NCI-H748 treated with DMSO at 0.1 percent for 48 hours (cell line): Measurements from ENCODE around the gene BMPER.
A peak's percentile ranks its signal among the peaks of the same experiment; 100 is the strongest.

Source experiments
- DNase-seq: peaks from one replicate; lab custom pipeline; 2025; lab: John Stamatoyannopoulos, UW

The BMPER gene

DNA sequence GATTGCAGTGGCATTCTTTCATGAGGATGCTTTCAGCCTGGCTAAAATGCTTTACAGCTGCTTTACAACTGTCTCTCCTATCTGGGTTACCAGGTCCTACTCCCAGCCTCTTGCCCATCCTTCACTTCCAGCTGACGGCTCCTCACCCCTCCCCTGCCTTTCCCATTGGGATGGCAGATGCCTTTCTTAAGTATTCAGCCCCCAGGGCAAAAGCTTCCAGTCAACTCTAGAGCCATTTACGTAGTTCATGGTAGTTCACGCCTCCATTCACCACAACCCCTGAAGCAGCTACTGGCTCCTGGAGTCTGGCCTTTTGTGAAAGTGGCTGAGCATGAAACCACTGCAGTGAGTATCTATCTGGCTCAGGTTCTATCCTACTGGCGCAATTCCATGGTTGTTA lies 17.2 kb upstream of the BMPER start:
- no peak for DNase-seq

DNA sequence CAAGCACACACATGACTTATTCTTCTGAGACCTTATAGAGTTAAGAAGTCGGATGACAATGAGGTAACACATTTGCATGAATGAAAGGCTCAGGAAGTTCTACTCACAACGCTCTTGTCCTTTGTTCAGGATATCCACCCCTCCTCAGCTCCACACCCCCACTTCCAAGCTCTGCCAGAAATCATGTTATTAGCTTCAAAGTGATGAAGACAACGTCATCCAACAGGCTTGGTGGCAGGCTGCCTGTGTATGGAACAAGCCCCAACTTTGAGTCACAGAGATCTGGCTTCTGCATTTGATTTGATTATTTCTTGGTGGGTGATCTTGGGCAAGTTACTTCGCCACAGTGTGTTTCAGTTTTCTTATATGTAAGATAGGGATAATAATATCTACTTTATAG lies 12.4 kb upstream of the BMPER start:
- no peak for DNase-seq

DNA sequence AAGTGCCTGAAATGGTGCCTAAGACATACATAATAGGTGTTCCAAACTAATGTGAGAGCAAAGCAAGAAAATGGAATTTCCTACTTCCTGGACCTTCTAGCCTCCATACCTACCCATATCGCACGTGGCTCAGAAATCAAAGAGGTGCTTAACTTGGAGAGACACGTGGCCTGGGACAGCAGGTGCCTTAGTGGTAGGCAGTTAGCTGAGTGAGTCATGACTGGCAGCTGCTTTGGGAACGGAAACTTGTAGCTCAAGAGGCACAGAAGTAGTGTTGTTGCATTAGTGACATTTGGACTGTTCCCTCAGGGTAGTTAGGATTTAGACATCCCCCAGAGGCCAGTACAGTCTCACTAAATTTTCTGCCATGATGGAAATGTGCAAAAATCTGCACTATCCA lies 12.0 kb upstream of the BMPER start:
- no peak for DNase-seq

DNA sequence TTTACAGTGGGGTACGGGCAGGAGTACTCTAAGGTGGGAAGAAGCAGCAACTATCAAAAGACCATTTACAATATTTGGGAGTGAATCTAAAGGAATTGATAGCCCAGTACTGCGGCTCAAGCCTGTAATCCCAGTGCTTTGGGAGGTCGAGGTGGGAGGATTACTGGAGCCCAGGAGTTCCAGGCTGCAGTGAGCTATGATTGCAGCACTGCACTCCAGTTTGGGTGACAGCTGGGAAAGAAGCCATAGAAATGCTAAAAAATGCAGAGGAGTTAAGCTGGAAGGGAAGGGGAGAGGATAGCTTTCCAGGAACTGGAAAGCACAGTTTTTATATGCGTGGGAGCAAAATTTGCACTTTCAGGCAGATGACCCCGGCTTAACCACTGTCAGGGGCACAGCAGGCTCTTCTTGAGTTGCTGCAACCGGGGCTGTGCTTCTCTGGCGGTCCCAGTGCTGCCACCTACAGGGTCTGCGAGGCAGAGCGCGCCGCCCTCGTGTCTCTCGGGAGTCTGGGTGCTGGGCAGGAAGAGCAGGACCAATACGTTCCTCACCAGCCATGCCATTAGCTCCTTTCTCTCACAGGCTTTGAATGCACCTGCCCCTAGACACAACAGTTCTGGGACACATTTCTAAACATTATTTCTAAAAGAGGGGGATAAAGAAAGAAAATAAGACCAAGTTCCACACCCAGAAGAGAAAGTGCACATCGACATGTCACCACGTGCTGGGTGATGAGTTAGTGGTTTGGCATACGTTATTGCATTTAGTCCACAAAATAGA lies 10.1 kb upstream of the BMPER start:
- peak; percentile 41 for DNase-seq

DNA sequence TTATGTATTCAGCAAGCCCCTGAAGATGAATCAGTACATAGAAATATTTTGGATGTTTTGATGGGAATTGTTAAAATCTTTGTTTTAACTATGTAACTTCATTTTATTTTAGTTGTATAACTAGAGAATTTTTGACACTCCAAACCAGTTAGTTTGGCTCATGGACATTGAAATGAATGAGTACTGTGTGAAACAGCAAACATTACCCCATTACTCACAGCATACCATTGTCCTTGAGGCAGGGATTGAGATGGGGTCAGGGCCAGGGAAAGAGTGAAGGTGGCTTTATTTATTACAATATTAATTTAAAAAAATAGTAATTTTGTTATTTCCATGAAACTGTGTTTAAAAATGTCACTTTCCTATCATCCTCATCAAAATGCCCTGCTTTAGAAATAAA lies 4.8 kb upstream of the BMPER start:
- DNase-seq: no peak

DNA sequence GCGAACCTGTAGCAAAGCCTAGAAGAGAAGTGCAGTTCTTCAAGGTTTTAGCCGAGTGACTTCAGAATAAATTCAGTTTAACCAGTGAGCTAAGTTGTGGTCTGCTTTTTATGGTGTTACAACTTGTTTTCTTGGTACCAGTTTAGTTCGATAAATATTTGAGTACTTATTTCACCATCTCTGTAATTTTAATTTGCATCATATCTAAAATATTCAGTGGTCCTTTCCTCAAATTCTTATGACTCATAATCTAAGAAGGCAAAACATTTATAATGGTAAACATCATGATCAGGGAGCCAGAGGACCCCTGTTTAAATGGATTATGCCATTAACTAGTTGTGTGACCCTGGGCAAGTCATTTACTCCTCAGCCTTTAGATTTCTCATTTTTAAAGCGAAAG lies 4.1 kb upstream of the BMPER start:
- DNase-seq: no peak

DNA sequence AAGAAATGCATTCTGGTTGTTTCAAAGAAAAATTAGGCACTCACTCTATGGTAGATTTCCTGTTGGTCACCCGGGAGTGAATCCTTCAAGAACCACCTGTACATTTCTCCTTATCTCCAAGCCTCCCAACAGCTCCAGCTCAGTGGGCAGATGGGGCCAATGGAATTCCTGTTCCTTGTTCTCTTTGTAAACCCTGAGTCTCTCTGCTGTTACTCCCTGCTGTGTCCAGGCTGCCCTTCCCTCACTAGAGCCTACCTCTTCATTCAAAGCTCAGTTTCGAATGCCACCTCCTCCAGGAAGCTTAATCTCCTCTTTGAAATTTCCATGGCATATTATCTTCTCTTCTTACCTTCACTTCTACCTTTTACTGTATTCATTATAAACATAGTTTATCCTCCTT lies 3.5 kb upstream of the BMPER start:
- no peak for DNase-seq

DNA sequence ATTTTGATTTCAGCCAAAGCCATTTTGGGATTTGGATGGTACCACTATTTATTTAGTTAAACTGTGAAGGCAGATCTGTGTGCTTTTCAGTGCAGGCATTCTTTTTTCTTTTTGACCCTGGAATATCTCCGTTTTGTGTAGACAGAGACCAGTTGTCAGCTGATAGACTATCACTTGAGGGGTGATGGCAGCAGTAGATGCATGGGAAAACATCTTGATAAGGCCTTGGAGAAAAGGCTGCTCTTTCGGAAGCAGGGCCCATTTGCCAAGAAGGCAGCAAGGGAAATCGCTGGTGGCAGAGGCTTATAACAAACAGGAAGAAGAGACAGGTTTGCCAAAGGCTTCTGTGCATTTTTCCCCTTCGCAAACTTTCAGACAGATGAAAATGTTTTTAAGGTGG lies 2.6 kb upstream of the BMPER start:
- DNase-seq: no peak

DNA sequence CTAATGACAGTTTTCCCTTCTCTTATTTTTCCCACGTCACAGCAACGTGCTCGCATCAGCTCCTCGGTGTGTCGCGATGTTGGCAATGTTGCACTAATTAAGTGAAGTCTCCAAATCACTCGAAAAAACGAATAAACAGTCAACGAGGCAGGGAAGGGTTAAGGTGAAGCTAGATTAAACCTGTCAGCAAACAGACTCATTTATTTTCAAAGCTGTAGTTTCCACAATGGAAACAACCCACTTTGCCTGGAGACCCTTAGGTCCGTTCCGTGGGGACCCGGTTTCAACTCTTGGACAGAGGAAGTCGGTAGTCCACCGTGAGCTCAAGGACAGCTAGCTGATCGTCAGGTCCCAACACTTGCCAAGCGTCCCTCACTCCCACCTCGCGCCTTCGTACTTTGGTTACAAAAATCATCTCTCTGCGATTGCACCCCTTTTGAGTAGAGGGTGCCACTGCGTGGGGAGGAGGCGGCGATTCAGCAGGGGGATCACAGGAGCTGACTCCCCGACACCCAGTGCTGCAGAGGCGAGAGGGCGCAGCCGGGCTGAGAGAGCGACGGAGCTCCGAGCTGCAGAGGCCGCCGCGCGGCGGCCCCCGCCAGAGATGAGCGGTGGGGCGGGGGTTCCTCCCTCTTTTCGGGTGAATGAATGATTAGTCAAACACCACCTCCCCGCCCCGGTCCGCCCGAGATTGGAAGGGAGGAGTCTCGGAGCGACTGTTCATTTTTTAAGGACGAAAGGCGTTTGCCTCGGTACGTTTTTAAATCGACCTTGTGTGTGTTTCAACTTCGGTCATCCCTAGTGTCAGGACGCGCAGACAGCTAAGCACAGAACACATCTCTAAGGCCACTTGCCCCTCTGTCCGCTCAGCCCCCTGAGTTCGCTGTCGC lies 1.3 kb upstream of the BMPER start:
- DNase-seq: no peak

DNA sequence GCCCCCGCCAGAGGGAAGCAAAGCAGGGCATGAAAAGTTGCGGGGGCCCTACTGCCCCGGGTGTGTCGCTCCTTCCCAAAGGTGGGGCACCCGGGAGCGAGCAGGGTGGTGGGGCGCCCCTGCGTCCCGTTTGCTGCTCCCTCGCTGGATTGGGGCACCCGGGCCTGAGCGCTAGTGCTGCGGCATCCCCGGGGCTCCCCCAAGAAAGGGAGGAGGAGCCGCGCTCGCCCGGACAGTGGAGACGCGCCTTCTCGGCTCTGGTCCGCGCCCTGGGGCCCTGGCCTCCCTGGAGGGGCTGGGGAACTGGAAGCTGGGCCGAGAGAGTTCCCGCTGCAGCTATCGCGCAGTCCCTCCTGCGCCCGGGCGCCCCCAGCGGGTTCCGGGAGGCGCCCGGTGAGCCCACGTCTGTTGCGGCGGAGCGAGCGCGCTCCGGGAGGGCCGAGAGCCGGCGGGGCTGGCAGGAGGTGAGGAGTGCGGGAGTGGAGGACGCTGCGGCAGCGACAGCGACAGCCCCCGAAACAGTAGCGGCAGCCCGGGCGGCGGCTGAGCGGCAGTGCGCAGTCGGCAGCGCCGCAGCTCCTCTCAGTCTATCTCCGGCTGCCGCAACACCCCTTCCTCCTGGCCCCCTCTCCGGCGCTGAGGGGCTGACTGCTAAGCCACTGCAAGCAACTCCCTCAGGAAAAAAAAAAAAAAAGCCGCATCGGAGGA lies 504 bp upstream of the BMPER start:
- DNase-seq: no peak

DNA sequence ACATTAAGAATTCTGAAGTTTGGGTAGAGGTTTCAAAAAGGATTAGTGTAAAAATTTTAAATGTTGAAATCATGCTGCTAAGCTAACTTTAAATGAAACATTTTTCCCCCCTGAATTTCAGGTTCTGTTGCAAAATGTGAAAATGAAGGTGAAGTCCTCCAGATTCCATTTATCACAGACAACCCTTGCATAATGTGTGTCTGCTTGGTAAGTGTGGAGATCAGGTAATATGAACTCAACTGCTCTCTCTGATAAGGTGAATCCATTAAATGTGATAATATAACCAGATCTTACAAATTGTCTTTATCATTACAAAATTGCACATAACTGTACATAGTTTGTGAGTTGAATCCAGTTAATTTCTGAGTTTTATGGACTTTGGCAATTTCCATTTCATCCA lies 1.4 kb downstream of the BMPER start:
- no peak for DNase-seq

DNA sequence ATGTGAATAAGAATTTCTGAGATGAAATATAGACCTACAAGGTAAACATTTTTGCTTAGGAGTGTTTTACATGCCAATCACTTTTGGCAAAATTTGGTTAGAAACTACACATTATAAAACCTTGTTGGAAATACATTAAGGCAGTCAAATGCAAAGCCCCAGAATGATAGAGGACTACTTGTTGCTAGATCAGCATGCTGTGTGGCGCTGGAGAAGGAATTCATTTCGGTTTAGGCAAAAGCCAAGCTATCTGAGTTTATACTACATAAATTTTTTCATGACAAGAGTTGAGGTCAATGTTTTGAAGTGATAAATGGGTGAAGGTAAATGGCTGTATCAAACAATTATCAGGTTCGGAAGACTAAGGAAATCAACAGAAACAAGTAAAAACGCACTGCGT lies 2.3 kb downstream of the BMPER start:
- DNase-seq: no peak

DNA sequence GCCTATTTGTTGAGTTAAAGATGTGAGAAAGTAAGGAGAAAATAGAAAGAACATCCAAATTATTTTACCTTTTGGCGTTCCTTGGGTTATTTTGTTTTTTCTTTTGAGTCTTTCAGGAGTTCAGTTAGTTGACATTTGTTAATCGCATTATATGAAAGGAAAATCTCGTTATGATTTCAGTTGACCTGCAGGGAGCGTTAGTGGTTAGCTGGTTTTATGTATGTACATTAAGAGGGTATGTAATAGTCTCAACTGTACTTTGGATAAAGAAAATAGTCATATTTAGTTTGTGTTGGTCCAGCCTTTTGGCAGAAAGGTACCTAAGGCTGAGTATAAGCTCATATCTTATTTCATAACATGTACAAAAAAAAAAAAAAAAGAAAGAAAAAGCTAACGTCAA lies 4.0 kb downstream of the BMPER start:
- DNase-seq: no peak

DNA sequence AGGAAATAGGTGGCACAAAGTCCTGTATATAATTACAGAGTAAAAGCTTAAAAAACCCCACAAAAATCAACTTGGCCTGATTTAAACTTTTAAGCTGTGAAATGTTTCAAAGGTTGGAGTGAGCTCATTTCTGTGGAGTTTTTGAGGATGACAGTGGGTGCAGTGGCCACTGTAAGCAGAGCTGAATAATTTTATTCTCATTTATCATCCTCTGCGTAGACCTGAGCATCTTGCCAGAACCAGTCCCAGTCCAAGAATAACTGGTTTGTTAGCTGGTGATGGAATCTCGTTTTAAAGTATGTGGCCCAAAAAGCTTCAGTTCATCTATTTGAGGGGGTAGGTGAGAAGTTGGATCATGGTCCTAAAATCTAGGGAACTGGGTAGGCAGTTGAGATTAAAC lies 4.4 kb downstream of the BMPER start:
- DNase-seq: no peak

DNA sequence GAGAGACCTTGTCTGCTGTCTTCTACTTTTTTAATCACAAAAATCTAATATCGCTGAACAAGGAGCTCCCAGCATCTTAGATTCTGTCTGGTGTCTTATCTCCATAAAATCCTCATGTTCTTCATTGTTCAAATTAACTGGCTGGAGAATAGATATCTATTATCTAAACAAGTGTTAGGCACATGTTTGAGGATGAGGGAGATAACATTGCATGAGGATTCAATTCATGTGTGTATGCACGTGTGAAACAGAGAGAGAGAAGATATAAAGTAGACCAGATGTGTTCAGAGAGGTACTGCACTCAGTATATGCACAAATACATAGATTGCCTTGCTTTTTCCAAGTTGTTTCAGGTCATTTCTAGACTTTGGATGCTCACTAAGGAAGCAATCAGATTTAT lies 5.4 kb downstream of the BMPER start:
- no peak for DNase-seq

DNA sequence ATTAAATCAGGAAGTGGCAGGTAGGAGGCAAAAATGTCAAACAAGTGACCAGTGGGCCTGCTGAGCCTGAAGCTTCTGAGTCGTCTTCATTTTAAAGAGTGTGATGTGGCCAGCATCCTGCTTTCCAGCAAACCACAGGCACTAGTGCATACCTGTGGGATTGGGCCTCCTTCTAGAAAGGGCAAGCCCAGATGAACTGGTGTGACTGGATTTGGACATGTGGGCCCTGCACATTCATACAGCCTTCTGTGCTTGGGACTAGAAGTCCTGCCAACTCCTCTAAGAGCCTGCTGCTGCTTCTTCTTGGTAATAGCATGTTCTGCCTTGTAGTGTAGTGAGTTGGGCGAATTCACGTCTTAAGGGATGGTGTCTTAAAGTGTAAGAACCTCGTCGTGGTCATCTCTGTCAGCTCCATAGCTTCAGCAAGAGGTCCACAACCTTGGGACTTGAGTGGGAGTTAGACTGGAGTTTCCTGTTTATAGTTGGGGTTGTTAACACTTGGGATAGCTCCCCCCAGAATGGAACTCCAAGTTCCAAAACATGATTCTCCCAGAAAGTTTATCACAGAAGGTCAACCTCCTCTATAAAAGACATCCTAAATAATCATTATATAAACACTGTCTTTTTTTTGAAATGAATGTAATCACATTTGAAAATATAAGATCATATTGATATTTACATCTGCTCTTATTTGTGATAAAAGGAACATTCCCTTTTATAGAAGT lies 11.2 kb downstream of the BMPER start:
- DNase-seq: no peak

DNA sequence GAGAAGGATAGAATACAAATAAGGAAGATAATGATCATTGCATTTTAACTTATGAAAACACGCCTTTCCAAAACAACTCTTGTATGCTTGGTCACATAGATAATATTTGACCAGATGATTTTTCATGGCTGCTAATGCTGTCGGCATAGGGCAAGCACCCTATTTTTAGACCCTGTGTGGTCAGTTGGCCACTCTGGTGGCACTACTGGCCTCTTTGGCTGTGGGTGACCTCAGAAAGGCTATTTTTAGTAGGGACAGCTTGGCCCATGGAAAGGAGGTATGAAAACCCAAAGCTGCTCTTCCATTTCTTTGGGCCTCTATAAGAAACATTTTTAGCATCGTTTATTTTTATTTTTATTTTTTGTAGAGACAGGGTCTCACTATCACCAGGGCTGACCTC lies 12.3 kb downstream of the BMPER start:
- DNase-seq: no peak

DNA sequence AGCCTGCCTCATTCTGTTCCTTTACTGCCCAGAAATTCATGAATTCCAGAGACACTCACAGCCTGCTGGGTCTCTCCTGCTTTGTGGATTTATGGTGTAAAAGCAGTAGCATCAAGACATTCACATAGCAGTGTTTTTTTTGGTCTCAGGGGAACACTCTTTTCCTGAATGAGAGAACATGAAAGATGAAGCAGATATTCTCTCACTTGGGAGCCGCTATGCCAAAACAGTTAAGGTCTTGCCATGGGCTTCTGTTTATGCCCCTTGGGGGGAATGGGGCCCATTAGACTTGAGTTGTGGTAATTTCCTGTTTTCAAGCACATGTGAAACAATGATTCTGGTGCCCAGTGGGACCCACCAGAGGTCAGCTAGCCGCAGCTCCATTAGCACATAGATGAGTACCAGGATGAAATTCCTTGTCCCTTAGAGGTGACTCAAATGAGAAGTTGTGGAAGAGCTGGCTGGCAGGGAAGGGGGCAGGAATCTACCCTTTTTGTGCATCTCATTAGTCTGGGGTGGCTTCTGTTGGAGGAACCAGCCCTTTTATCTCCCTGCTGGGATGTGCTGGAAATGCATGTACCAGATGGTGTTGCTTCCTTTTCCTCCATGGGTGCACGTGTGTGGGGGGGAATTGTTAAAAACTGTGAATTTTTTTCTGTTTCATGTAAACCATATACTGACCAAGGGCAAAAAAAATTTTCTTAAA lies 13.3 kb downstream of the BMPER start:
- DNase-seq: no peak

DNA sequence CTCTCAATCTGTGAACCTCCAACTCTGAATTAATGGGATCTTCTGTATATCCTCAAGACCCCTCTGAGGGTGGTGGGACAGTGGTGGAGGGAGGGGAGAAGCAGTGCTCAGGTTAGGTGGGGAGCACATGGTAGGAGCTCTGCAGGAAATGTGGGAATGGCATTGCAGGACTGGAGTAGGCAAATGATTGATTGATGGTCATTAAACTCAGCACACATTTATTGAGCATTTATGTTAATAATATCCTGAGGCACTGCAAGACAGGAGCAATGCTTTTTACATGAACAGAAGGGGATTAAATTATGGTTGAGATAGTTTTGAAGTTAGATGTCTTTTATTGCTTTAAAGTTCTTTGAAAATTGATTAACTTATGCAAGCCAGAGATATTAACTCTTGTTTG lies 14.1 kb downstream of the BMPER start:
- no peak for DNase-seq

DNA sequence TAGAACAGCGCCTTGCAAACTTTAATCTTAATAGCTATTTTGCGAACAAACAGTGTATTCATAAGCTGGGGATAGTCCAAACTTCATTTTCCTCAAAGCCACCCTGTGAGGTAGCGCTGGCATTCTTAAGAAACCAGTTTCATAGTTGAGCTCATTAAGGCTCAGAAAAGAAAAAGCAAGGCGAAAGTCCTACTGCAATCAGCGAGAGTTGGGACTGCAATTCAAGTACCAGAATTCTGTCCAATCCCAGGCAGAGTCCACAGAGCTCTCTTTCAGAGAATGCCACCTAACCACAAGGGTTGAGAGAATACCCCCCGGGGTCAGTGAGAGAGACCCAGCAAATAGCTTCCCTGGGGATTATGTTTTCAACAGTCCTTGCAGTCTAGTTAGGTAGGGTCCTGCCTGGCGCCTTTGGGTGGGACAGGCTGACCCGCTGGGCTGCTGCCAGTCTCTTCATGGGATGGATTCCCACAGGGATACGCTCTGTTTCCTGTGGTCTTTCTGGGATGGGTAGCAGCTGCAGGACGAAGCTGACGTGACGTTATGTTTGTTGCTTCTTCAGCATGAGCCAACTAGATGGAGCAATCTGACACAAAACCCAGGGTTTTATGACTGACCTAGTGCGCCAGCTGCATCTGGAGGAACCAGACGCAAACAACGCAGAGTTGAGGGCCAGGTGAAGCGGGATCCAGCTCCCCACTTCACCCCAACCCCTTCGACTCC lies 16.0 kb downstream of the BMPER start:
- DNase-seq: no peak

DNA sequence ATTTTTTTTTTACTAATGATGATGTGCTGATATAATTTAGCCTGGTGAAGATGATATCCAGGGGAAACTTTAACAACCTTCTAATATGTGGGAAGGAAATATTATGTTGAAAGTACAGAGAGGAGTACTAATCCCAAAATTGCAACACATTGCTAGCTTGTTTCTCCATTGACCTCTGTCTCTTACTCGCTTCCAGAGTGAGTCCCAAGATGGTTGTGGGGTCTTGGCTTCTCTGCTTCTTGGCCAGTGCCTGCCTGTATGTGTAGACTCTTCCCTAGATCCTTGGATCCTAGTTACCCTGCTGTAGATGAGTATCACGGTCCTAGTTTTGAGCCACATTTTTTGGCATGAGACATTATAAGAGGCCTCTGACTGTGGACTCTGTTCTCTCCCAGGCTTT lies 17.5 kb downstream of the BMPER start:
- no peak for DNase-seq
